Astrocyte of the spinal cord (primary cell): Measurements from ENCODE around the gene DNAJB13.

Experiments
- DNase-seq: peaks from one replicate; pipeline ENCODE4 v3.0.0; 2011; ENCODE audit warnings: low read depth, low spot score
- H3K4me3 ChIP-seq: 2 replicates; pipeline ENCODE4 v1.5.1; 2011; ENCODE audit warnings: low read depth, mild to moderate bottlenecking, low read length, moderate library complexity
- in situ Hi-C: cut with HindIII; loops from 2 replicates; pipeline ENCODE4 v1.10.0; 2017; ENCODE audit warnings: low sequenced_read_pairs
- TF ChIP-seq, protein P1 (sequence below): IDR thresholded peaks from 2 replicates; pipeline ENCODE4 v1.5.1; 2012; ENCODE audit warnings: low read depth, mild to moderate bottlenecking, low read length, inconsistent platforms

DNAJB13 gene

DNA sequence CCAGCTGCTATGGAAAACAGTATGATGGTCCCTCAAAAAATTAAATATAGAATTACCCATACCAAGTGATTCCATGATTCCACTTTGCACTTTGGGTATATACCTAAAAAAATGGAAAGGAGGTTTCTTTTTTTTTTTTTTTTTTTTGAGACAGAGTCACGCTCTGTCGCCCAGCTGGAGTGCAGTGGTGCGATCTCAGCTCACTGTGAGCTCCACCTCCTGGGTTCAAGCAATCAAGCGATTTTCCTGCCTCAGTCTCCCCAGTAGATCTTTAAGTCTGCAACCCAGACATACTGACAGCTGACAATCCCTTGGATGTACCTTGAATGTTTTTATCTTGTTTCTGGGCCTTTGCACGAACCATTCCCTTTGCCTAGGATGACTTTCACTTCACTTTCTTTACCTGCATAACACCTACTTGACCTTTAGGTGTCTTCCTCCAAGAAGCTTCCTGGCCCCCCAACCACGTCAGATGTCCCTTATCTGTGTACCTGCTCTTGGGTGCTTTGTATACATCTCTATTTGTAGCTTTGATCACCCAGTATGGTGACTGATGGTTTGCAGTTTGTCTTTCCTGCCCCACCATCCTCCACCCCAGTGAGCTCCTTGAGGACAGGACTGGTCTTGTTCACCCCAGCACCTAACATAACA, 46.4 kb downstream of the DNAJB13 start:
- TF ChIP-seq, protein P1, sequence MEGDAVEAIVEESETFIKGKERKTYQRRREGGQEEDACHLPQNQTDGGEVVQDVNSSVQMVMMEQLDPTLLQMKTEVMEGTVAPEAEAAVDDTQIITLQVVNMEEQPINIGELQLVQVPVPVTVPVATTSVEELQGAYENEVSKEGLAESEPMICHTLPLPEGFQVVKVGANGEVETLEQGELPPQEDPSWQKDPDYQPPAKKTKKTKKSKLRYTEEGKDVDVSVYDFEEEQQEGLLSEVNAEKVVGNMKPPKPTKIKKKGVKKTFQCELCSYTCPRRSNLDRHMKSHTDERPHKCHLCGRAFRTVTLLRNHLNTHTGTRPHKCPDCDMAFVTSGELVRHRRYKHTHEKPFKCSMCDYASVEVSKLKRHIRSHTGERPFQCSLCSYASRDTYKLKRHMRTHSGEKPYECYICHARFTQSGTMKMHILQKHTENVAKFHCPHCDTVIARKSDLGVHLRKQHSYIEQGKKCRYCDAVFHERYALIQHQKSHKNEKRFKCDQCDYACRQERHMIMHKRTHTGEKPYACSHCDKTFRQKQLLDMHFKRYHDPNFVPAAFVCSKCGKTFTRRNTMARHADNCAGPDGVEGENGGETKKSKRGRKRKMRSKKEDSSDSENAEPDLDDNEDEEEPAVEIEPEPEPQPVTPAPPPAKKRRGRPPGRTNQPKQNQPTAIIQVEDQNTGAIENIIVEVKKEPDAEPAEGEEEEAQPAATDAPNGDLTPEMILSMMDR: no peak
- in situ Hi-C loops: no loop called here
- no peak for DNase-seq
- no peak overlapping the region for H3K4me3 ChIP-seq

DNA sequence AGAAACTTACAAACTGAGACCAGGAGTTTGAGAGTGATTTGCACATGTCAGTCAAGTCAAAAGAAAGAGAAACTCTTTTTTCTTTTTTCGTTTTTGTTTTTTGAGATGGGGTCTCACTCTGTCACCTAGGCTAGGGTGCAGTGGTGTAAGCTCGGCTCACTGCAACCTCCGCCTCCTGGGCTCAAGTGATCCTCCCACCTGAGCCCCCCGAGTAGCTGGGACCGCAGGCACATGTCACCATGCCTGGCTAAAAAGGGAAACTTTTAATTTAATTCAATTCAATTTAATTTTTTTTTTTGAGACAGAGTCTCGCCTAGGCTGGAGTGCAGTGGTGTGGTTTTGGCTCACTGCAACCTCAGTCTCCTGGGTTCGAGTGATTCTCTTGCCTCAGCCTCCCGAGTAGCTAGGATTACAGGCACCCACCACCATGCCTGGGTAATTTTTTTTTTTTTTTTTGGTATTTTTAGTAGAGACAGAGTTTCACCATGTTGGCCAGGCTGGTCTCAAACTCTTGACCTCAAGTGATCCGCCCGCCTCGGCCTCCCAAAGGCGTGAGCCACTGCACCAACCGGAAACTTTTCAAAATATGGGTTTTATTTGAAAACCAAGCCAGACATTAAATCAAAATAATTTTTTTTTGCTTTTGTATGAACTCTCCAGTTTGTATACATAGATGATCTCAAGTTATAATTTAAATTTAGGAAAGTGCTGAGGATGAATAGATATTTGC, 48.2 kb downstream of the DNAJB13 start:
- no peak for DNase-seq
- TF ChIP-seq, protein P1: no peak
- in situ Hi-C loops: no loop called here
- no peak overlapping the region for H3K4me3 ChIP-seq

DNA sequence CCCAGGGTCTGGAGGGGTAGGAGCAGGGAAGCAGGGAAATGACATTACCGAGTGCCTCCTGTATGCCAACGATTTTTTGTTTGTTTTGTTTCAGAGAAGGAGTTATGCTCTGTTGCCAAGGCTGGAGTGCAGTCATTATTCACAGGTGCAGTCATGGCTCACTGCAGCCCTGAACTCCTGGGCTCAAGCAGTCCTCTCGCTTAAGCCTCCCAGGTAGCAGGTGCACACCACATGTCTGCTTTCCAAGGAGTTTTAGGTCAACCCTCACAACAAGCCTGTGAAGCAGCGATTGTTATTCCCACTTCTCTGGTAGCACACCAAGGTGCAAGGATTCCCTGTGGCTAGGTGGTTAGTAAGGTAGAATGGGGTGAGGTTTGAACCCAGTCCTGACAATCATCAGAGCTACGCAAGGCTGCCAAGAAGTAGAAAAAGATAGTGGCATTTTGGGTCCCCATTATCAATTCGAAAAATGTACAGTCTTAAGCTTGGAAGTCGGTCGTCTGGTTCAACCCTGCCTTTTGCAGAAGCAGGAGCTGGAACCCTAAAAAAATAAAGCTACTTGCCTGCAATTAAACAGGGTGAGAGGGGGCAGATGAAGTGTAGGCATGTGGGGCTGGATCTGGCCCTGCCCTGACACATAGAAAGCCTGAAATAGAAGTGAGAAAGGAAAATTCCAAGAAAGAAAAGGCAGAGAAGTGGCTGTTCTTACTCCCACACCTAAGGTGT, 48.9 kb downstream of the DNAJB13 start:
- no peak for DNase-seq
- TF ChIP-seq, protein P1: no peak
- in situ Hi-C loops: no loop called here
- no peak overlapping the region for H3K4me3 ChIP-seq

DNA sequence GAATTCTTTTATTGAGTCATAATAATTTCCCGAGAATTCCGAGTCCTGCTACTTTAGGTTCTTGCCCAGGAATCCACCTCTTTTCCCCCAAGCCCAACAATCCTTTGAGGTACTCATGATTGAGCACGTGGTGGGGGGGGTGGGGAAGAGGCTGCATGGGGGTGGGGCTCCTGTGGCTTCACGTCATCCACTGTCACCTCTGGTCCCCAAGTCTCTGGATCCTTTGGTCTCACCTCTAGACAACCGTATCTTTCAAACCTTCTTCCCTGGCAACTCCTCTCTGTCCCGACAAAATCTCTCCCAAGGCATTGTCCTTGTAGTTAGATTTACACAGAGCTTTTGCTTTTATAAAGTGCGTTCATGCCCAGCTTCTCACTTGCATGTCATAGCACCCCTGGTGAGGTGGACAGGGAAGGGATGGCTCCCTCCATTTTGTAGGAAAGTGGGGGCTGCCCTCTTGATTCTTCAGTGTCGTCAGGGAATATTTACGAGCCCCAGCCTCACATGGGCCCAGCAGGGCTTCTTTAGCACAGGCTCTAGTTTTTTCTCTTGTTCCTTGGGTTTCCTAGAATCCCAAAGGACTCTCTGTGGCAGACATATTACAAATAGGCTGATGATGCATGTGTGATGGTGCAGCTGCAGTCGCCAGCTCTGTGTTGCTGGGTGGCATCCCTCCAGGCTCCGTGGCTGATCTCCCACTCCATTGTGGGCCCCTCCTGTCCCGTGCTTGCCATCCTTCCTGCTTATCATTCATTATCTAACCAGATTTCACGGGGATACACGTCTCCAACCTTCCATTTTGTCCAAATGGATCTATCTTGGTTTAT, 49.7 kb downstream of the DNAJB13 start:
- TF ChIP-seq, protein P1: no peak
- no peak overlapping the region for H3K4me3 ChIP-seq
- no peak for DNase-seq
- in situ Hi-C loops: no loop called here

DNA sequence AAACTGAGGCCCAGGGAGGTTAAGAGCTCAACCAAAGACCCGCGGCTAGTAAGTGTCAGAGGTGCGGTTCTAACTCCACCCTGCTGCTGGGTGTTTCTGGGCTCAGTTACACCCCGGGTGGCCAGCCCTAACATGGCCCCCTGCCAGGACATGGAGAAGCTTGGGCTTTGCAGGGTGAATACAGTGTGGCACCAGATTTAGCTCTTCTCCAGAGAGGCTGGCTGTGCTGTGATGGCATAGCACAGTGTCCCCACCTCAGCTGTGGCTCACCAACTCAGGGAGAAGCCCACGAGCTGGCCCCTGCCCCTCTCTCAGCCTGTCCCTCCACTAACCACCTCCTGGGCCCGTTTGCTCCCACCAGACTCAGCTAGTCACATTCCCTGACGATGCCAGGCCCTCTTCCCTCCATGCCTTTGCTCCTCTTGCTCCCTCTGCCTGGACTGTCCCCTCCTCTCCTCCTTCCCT, 51.0 kb downstream of the DNAJB13 start:
- TF ChIP-seq, protein P1: no peak
- H3K4me3 ChIP-seq: no peak overlapping the region
- no peak for DNase-seq
- in situ Hi-C loops: no loop called here

DNA sequence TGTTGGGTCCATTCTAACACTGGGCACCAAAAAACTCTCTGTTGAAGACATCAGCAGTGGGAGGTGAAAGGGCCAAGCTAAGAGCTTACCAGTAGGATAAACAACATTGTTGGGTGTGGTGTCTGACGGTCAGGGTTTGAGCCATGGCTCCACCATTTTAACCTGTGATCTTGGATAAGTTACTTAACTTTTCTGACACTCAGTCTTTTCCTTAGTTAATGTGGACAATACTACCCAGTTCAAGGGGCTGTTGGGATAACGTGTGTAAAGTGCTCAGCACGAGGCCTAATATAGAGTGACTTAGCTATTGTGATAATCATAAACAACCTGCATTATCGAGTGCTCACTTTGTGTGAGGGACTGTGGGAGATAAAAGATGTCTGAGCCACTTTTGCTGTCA, 52.0 kb downstream of the DNAJB13 start:
- in situ Hi-C loops: no loop called here
- no peak overlapping the region for H3K4me3 ChIP-seq
- TF ChIP-seq, protein P1: no peak
- DNase-seq: no peak
